GM12892 (cell line): ENCODE measurements around the gene DTHD1.

Source experiments
- POLR2A ChIP-seq: IDR thresholded peaks from 2 replicates; pipeline ENCODE4 v1.6.1; 2011; ENCODE audit warnings: low read depth, low read length, control low read depth
- TAF1 ChIP-seq: IDR thresholded peaks from 2 replicates; pipeline ENCODE4 v1.6.1; 2011; ENCODE audit warnings: low read depth, mild to moderate bottlenecking, control low read depth, low read length, borderline replicate concordance

- TF ChIP-seq POLR2A (no peak), TAF1 (no peak)
Measured at GRCh38 chr4:36278789-36279188, 2.6 kb upstream of the DTHD1 start.
